Upper lobe of left lung (tissue), 4 donors: ENCODE results near the gene ADAMTS17.

Experiments used
- CTCF ChIP-seq, 6 experiments: fragments of 450-650 bp in 4 of 6; fragments of 200-600 bp in 2 of 6; sonication (generic) in 2 of 6; IDR thresholded peaks; one replicate each; pipeline ENCODE4 v1.5.1; 2016 to 2019; ENCODE audit warnings: antibody characterized with exemption in 6 of 6
- EP300 ChIP-seq, 4 donors: sonication (generic); formaldehyde crosslinking; IDR thresholded peaks; one replicate each; pipeline ENCODE4 v1.5.1; 2017; ENCODE audit warnings: antibody characterized with exemption in 4 of 4, control low read depth in 2 of 4
- POLR2A ChIP-seq, 4 donors: fragments of 450-650 bp; IDR thresholded peaks; one replicate each; pipeline ENCODE4 v1.5.1; 2016 to 2017; ENCODE audit warnings: antibody characterized with exemption in 4 of 4, mild to moderate bottlenecking in 2 of 4

DNA sequence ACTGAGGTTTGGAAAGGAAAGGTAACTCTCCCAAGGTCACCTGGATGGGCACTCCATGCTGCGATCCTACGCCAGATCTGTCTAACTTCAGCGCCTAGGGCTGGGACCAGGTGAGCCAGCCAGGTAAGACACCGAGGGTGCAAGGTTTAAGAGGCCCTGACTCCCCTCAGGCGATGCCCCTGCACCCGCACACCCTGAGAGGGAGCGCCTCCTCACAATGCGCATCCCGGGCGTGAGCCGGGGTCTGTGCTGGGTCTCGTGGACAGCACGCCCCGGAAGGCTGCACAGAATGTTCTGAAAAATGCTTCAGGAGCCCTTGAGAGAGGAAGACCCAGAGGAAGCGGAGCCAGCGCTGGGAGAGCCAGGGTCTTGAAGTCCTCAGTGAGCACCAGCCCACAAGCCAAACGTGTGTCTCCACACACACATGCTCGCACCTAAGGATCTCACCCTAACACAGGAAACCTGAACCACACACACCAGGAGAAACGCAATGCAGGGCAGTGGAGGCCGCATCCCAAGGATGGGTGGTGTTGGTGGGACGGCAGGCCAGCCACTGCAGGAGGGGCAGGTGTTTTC lies 142.0 kb downstream of the ADAMTS17 start:
- no peak for TF ChIP-seq POLR2A (IDR thresholded peaks at IDR 0.05)
- TF ChIP-seq CTCF (IDR thresholded peaks at IDR 0.05): no peak
- no peak for TF ChIP-seq EP300 (IDR thresholded peaks at IDR 0.05)
